ENCODE data around the gene GALNT7.

- TF ChIP-seq CTCF (IDR thresholded peaks at IDR 0.05) (no peak), REST (IDR thresholded peaks at IDR 0.05; ENCODE audit: low read depth, low read length) (no peak), NRF1 (IDR thresholded peaks at IDR 0.05; ENCODE audit: low read depth, low read length) (no peak), EP300 (IDR thresholded peaks at IDR 0.05; ENCODE audit: borderline replicate concordance in 1 of 2, low read depth in 1 of 2, low read length in 1 of 2) (no peak), GABPA (IDR thresholded peaks at IDR 0.05; ENCODE audit: low read depth) (no peak), TAF1 (IDR thresholded peaks at IDR 0.05; ENCODE audit: borderline replicate concordance, low read depth, low read length) (no peak), USF1 (IDR thresholded peaks at IDR 0.05; ENCODE audit: borderline replicate concordance, low read depth) (no peak), NFIC (IDR thresholded peaks at IDR 0.05; ENCODE audit: borderline replicate concordance) (no peak), ZBTB33 (IDR thresholded peaks at IDR 0.05; ENCODE audit: borderline replicate concordance, low read depth) (no peak), POLR2AphosphoS5 (IDR thresholded peaks at IDR 0.05; ENCODE audit: low read depth, low read length) (no peak)
Observed at GRCh38 chr4:173200103-173200884, 31.7 kb downstream of the GALNT7 start.
